OCI-LY1 (cell line): Measurements from ENCODE around the gene SH3RF3.

Experiments used
- CTCF ChIP-seq: fragments of 200-600 bp; sonication (generic), shearing (Covaris generic); IDR thresholded peaks from 2 replicates; pipeline ENCODE4 v1.5.1; 2017; ENCODE audit warnings: mild to moderate bottlenecking, antibody characterized with exemption, low read length, moderate library complexity, mixed read lengths
- EZH2 ChIP-seq: fragments of 200-600 bp; sonication (generic), shearing (Covaris generic); IDR thresholded peaks from 2 replicates; pipeline ENCODE4 v1.8.0; 2017; ENCODE audit warnings: borderline replicate concordance, mixed run types, mild to moderate bottlenecking, antibody characterized with exemption, low read length, moderate library complexity, mixed read lengths

DNA sequence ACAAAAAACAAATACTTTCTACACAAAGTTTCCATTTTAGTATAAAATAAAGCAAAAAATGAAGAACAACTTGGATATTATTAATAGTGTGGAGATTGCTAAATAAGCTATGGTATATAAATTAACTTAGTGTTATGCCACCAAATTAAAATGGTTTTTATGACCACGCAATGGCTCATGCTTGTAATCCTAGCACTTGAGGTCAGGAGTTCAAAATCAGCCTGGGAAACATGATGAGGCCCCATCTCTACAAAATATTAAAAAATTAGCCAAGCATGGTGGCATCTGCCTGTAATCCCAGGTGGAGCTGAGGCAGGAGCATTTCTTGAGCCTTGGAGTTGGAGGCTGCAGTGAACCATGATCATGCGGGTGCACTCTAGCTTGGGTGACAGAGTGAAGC, 108.8 kb downstream of the SH3RF3 start:
- TF ChIP-seq CTCF (no peak), EZH2 (no peak)
